GM06990 (cell line): Measurements from ENCODE around the gene GSTT2.

Experiments
- DNase-seq: peaks from one replicate; pipeline ENCODE4 v3.0.0-alpha.2; 2011; ENCODE audit not compliant: insufficient read length; ENCODE audit errors: extremely low read depth
- H3K27me3 ChIP-seq: replicated peaks from 2 replicates; pipeline ENCODE4 v1.6.0; 2011; ENCODE audit warnings: low read length; ENCODE audit not compliant: control insufficient read depth, insufficient read depth
- H3K36me3 ChIP-seq: 2 replicates; pipeline ENCODE4 v1.5.1; 2011; ENCODE audit warnings: low read length; ENCODE audit not compliant: control insufficient read depth, insufficient read depth
- H3K4me3 ChIP-seq: replicated peaks from 2 replicates; pipeline ENCODE4 v1.5.1; 2011; ENCODE audit warnings: low read depth, mild to moderate bottlenecking, control low read depth, low read length
- TF ChIP-seq, protein P1 (sequence below): IDR thresholded peaks from 2 replicates; pipeline ENCODE4 v1.5.1; 2011; ENCODE audit warnings: low read length, control low read depth, mild to moderate bottlenecking, inconsistent platforms; ENCODE audit not compliant: insufficient read depth, poor library complexity, severe bottlenecking

GSTT2 gene

DNA sequence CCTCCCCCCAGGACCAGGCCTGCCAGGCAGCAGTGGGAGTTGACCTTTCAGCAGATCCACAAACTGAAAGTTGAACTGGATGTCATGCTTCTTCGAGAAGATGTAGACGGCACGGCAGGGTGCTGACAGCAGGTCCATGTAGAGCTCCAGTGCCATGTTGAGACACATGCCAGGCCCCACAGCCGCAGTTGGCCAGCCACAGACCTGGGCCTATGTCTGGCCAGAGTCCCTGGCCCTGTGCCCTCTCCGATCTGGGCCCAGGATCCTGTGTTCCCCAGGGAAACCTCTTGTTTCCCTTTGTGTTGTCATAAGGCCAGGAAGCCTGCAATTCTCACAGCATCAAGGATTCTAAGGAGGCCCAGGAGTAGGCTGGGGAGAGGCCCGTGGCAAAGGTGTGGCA lies 25.3 kb downstream of the GSTT2 start, which contains the start of gene GSTT4:
GSTT4 (minus strand) TSS at position 253 of the 400 bp plus-strand sequence; CDS start at position 156, 97 bp downstream.
- DNase-seq = no peak
- no peaks in the 10 kb centered on the region for H3K36me3 ChIP-seq
- TF ChIP-seq, protein P1, sequence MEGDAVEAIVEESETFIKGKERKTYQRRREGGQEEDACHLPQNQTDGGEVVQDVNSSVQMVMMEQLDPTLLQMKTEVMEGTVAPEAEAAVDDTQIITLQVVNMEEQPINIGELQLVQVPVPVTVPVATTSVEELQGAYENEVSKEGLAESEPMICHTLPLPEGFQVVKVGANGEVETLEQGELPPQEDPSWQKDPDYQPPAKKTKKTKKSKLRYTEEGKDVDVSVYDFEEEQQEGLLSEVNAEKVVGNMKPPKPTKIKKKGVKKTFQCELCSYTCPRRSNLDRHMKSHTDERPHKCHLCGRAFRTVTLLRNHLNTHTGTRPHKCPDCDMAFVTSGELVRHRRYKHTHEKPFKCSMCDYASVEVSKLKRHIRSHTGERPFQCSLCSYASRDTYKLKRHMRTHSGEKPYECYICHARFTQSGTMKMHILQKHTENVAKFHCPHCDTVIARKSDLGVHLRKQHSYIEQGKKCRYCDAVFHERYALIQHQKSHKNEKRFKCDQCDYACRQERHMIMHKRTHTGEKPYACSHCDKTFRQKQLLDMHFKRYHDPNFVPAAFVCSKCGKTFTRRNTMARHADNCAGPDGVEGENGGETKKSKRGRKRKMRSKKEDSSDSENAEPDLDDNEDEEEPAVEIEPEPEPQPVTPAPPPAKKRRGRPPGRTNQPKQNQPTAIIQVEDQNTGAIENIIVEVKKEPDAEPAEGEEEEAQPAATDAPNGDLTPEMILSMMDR = no peak
- no peak within 1 kb of the TSS for H3K4me3 ChIP-seq
- H3K27me3 ChIP-seq = no peaks in the 10 kb centered on the region

DNA sequence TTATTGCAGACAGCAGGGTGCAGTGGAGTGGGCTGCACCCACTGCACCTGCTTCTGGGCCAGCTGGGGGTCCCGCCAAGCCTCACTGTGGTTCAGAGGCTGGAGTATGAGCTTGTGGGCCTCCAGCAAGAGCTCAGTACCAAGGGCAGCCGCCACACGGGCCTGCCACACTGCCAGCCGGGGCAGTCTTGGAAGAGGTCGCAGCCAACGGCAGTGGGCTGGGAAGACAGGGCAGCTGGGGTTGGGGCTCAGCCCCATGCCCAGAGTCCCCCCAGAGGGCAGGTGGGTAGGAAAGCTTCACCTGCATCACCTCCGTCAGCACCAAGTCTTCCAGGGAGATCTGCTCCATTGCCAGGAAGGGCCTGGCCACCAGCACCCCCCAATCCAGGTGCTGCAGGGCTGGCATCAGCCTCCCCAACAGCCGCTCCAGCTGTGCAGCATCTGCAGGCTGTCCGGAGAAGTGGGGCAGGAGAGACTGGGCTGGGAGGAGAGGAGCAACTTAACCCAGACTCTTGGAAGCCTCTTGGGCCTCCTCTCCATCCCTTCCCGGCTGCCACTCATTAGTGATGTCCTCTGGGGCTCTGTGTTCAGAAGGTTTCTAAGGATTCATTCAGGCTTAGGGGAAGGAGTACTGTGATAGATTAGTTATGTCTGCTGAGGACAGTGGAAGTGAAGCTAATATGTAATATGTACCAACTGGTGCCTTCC lies 26.4 kb downstream of the GSTT2 start:
- TF ChIP-seq, protein P1 = no peak
- no peaks in the 10 kb centered on the region for H3K27me3 ChIP-seq
- H3K36me3 ChIP-seq = no peaks in the 10 kb centered on the region
- DNase-seq = no peak
- no peak overlapping the region for H3K4me3 ChIP-seq

DNA sequence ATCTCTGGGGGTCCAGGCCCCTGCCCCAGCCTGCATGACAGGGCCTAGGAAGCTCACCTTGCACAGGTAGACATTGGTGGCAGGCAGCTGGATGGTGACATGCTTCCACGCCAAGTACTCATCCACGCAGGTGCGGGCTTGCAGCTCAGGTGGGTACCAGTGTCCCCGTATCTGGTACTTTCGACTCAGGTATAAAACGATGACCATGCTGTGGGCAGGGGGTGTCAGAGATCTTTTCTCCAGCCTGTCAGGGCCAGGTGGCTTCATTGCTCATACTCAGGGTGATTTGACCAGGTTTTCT lies 26.9 kb downstream of the GSTT2 start:
- H3K27me3 ChIP-seq = no peaks in the 10 kb centered on the region
- DNase-seq = no peak
- no peaks in the 10 kb centered on the region for H3K36me3 ChIP-seq
- TF ChIP-seq, protein P1 = no peak
- H3K4me3 ChIP-seq = no peak overlapping the region

DNA sequence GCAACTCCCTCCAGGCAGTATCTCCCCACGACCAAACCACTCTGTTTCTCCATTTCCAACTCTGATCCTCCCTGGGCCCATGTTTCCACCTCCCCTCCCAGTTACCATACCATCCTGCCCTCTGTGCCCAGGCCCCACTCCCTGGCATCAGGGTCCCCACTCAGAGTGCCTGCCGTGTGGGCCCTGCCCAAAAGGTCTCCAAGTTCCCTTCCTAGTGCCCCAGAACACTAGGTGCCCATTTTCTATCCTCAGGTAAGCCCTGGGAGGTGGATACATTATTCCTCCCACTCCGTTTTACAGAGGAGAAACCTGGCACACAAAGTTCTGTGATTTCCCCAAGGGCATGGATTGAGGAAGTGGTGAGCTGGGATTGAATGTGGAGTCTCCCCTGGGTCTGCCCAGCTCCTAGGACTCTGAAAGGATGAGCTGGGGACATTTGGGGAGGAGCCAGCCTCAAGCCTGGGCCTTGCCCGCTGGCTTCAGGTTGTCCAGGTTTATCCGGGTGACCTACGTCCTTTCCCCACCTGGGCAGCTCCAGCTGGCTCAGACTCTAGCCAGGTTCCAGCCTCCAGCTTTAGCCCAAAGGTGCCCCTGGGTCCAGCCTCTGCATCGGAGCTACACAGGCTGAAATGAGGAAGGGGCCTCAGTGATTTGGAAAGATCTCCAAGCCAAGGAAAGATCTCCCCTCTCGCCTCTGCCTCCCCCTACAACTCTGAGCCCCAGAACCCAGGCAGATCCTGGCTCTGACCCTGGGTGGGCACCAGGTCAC lies 27.5 kb downstream of the GSTT2 start:
- Histone ChIP-seq H3K36me3 (no peaks in the 10 kb centered on the region), H3K4me3 (no peak overlapping the region), H3K27me3 (no peaks in the 10 kb centered on the region)
- TF ChIP-seq, protein P1 = no peak
- no peak for DNase-seq

DNA sequence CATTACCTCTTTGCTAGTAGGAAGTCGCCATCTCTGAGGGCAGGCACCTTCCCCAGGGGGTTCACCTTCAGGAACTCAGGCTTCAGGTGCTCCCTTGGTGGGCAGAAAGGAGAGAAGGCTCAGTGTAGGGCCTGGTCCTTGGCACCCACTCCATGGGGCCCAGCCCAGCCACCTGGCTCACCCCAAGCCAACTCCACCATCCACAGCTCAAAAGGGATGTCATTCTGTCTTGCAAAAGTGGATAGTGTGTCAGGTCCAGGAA lies 28.0 kb downstream of the GSTT2 start:
- TF ChIP-seq, protein P1 = no peak
- no peaks in the 10 kb centered on the region for H3K27me3 ChIP-seq
- no peaks in the 10 kb centered on the region for H3K36me3 ChIP-seq
- H3K4me3 ChIP-seq = no peak overlapping the region
- no peak for DNase-seq
